ENCODE results near the gene TAF1A.
"Not testable (repeated sequence)": the region's sequence is repeated elsewhere in the genome, so short reads cannot be mapped to it uniquely, and the experiment has no call there.

Gene TAF1A

DNA sequence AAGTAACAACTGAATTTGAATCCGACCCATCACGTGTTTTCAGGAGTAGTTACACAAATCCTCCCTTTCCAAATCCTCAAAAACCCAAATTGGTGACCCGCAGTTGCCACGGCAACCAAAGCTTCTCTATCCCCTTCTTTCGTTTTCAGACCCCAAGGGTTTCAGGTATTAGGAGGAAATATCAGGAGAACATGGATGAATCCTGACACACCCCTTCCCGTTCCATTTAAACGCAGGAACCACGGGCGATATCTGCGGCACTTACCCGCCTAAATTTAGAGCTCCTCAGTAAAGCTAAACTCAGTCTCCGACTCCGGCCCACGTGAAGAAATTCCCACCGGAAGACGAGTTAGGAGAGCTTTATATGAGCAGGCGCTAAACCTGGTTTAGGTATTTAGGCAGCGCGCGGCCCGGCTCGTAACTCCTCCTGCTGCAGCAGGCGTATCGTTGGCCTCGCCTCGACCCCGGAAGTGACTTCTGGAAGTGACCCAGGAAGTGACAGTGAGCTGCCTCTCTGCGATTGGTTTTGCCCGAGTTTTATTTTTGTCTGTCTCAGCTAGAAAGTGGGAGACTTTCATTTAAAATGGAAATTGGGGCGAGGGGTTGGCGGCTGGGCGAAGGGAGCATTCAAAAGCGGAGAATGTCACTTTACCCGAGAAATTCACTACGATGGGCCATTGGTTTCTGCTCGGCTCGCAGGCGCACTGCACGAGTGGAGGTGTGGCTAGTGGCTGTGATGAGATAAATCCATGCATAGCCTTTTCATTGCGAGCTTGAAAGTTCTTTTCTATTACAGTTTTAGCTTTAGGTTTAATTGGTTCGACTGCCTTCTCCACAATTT, at the start of gene TAF1A:
Gene TAF1A (minus strand): TSS at position 472 of the 841 bp plus-strand sequence.
- DNase-seq (ENCODE audit: low read depth) = peak; percentile 49

DNA sequence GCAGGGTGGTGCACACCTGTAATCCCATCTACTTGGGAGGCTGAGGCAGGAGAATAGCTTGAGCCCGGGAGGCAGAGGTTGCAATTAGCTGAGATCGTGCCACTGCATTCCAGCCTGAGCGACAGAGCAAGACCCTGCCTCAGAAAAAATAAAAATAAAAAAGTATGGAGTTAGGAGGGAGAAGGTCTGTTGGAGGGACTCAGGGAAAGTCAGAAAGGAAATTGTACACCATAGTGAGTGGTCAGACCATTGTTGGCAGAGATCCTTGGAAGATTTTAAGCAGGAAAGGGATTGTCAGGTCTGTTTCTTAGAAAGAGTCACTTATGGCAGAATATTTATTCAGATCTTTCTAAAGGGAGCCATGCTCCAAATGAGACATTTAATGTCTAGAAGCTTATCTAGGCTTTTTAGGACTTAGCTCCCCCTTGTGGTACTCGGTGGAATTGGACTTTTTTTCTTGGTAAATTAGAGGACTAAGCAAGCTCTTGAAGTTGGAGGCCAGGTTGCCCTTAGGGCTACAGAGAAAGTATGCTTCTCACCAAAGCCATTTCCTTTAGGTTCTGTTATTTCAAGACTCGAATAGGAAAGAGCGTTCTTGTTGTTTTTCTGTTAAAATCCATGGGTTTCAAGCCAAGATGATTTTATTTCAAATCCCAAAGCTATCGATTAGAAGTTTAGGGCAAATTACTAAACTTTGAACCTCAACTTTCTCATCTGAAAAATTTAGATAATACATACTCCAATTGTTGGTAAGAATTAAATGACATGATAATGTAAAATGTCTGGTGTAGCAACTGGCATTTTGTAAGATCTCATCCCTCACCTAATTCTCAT, 44.7 kb upstream of the TAF1A start:
- no peak for DNase-seq (ENCODE audit: low read depth)

DNA sequence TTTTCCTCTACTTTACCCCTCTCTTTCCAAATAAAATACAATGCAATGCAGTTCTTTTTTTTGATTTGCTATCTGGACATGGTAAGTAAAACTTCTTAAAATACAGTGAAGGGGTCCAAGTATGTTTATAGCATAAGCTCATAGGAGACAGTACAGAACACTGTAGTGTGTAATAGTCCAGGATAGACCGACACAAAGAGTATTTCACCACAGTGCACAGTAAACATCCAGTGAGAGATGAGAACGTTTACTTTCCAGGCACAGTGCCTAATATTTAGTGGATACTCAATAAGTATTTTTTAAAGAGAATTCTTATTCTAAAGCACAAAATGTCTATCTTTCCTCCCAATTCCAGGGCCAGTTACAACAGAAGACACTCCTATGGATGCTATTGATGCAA, 43.0 kb upstream of the TAF1A start:
- DNase-seq (ENCODE audit: low read depth) = no peak

DNA sequence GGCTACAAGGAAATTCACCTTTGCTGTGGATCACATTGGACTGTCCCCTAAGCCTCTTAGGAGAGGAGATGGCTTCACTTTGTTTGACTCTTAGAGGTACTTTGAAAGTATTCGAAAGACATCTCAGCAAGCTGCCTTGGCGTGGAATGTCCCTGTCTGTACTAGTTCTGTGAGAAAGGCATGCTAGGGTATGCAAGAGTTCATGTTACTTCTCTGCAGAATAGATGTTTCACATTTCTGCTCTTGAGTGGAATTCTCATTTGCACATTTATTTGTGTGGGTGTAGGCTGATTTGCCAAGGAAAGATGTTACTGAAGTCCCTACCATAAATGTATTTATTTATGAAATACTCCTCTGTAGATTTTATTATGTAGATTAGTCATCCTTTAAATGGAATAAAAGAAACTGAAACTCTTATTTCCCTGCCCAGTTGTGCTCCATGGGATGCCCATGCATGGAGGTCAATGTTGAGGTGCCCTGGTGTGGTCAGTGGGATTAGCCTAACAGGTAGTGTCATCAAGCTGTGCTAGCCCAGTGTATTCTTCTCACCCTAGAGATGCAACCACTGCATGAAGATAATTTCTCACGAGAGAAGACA, 42.0 kb upstream of the TAF1A start:
- DNase-seq (ENCODE audit: low read depth) = no peak

DNA sequence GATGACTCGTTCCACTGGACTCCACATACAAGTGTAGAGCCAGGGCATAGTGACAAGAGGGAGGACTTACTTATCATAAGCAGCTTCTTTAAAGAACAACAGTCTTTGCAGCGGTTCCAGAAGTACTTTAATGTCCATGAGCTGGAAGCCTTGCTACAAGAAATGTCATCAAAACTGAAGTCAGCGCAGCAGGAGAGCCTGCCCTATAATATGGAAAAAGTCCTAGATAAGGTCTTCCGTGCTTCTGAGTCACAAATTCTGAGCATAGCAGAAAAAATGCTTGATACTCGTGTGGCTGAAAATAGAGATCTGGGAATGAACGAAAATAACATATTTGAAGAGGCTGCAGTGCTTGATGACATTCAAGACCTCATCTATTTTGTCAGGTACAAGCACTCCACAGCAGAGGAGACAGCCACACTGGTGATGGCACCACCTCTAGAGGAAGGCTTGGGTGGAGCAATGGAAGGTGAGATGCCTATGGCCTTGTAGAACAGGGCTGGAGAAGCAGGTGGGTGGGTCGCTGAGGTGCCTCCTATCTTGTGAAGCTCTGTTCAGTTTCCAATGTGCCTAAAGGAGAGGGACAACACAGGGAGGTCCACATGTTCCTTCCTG, 40.3 kb upstream of the TAF1A start:
- no peak for DNase-seq (ENCODE audit: low read depth)

DNA sequence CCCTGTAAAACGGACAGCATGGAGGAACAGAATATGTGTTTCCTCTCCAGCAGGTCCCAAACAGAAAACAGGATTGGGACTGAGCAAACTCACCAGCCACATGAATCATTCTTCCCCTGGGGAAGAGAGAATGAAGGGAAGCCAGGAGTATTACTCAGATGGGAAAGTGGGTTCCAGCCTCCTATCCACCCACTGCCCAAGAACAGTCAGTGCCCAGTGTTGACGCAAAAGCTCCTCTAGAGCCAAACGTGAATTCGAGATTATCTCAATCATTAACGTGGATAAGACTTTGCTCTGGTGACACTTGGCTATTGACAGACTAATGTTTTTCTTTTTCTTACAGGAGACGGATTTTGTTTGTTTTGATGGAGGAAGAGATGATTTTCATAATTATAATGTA, 37.5 kb upstream of the TAF1A start:
- DNase-seq (ENCODE audit: low read depth) = no peak

DNA sequence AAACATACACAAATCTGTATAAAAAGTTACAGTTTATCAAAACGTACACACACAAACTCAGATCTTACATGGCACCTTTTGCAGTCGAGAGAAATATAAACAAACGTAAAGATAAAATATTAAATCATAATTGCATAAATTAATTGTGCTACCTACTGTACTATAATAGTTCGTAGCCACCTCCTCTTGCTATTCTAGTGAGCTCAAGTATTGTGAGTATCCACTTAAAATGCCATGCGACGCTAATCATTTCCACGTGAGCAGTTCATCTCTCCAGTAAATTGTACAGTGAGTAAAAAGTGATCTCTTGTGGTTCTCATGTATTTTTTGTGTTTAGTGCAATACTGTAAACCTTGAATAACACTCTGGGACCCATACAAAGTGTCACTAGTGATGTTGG, 34.5 kb upstream of the TAF1A start:
- no peak for DNase-seq (ENCODE audit: low read depth)

DNA sequence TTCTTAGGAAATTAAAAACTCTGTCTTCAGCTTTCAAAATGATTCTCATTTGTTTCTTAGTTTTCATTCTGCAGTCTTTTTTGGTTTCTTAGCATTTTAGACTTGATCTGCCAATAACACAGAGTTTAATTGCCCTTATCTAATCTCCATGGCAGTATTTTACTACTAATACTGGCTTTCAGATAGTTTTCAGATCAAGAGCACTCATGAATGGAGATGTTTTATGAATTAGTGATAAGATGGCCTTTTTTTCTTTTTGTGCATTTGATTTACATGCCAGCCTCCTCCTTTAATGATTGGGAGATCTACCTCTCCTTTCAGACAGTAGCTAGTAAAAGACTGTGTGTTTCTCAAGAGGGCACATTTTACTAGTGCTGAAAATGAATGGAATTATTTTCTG, 33.7 kb upstream of the TAF1A start:
- no peak for DNase-seq (ENCODE audit: low read depth)

DNA sequence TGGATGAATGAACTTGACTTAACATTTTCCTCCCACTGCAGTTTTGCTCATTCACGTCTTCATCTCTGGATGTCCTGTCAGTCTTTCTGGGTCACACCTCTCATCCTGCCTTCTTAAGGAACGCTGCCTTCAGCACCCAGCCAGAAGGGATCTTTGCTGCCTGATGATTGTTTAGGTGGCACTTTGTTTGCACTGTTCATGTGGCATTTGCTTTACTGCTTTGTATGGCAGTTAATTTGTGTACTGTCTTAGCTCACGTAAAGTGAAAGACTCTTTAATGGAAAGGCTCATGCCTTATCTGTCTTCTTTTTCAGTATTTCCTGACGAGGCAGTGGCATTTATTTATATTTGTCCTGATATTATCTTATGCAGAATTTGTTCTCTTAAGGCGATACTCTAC, 33.0 kb upstream of the TAF1A start:
- DNase-seq (ENCODE audit: low read depth) = no peak

DNA sequence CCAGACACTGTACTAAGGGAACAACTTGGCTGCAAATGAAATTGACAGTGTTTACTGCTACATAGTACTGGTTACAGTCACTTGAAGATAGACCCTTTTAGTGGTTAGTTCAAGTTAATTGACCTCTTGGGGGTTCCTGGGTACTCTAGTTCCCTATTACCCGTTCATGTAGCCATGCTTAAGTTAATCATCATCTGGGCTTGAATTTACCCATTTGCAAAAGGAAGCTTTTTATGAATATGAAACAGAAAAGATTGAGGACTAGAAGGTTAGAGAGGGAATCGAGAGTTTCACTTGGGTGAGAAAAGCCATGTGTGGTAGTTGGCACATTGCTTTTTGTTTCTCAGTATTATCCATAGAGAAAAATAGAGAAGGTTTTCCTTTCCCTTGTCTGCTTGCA, 30.8 kb upstream of the TAF1A start:
- no peak for DNase-seq (ENCODE audit: low read depth)

DNA sequence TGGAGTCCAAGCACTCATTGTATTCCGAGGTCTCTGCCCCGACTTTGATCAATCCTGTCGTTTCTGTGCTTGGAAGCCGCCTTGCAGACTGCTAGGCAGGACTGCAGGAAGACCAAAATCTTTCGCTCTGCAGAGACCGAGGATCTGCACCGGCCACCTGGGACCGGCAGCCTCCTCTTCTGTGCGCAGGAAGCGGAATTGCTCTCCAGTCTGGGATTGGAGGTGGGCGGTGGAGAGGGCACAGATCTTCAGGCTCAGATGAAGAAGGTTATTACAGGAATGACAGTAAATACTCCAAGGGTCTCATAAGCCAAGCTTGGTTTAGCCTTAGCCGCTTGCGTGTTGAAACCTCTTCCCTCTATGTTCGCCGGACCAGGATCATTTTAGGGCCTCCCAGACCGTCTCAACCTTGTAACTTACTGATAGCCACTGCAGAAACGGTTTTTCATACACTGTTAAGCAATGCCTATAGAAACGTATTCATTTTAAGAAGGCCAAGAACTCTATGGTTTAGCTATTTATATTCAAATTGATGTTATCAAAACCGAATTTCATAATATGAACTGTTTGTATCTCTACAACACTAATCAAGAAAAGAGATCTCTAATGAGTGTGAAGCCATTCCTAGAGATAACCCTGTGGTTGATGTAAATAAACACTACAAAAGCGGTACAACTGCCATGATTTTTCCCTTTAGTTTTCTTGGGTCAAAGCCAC, 29.3 kb upstream of the TAF1A start:
- no peak for DNase-seq (ENCODE audit: low read depth)

DNA sequence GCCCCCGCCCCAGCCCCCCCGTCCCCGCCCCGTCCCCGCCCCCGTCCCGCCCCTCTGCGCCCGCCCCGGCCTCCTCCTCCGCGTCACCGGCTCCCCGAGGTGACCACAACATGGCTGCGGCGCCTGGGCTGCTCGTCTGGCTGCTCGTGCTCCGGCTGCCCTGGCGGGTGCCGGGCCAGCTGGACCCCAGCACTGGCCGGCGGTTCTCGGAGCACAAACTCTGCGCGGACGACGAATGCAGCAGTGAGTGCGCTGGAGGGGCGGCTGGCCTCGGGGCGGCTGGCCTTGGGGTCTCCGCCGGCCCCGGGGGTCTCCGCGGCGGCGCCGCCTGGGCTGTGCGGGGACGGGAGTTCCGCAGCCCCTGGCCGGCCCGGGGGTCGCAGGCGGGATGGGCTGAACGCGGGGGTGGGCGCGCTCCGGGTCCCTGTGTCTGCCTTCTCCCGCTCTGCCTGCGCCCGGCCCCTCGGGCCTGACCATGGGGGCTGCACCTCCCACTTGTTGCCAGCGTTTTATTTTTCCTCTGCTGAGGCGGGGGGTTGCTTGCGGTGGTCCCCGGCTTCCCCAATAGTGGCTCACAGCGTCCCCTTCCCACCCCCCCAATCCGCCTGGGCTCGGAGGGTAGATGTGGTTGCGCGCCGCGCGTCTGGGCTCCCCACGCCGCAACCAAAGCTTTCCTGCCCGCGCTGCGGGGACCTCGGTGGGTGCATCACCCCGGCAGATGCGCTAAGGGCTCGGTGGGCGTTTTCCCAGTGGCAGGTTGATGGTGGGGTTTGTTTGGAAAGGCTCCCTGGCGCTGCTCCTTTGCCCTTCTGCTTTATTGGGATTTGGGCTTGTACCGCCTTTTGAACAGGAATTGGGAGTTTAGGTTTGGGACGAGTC, 28.5 kb upstream of the TAF1A start, which contains the start of gene MIA3:
Gene MIA3 (plus strand): TSS at position 97 of the 879 bp plus-strand sequence. CDS start 14 bp downstream, at position 111.
- DNase-seq (ENCODE audit: low read depth) = peak; percentile 6

DNA sequence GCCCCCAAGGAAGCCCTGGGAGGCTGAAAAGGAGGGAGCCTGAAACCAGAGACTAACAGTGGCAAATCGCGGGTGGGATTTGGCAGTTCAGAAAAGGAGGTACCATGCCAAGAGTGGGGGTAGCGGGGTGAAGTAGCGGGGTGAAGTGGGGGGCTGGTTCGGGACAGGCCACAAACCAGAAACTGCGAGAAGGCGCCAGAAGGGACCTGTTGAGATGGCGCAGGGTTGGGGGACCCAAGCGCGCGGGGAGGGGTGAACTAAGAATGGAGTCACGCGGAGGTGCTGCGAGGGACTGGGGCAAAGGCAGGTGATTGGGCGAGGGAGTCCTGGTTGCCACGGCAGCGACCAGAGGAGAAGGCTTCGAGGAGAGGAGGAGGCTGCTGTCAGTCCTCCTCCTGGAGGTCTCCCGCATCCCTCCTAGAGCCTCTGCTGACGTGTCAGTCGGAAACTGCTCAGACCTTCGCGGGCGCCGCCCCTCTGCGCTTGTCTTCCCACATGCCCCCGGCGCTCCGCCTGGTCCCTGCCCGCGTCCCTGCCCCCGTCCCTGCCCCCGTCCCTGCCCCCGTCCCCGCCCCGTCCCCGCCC, 27.7 kb upstream of the TAF1A start:
- DNase-seq (ENCODE audit: low read depth) = peak; percentile 77

DNA sequence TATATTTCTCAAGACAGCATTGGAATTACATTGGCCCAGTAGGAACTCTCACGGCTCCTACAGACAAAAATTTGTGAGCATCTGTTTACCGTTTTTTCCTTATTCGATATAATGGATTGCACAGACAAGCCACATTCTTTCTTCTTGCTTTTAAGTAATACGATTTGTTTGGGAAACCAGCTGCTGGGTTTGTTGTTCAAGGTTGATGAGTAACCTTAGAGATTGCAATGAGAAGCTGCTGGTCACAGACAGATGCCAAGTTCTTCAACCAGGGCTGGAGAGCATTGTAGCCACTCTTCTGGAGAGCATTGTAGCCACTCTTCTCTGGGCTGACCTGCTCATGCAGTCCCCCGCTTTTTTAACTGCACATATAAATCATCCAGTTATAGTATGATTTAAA, 26.8 kb upstream of the TAF1A start:
- DNase-seq (ENCODE audit: low read depth) = no peak

DNA sequence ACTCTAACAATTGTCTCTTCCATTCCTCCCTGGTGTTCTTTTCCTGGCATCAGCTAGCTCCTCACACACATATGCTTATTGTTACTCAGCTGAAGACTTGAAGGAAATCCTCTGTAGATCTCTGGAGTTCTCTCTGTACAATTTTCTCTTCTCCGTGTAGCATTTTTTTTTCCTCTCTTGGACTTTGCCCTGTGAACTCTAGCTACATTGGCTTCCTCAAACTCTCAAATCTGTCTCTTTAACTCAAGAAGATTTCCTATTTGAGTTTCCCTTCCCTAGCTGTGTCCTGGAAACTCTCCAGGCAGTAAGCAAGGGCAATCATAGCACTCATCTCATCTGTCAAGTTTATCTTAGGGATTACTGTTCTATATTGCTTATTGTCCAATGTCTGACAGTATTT, 23.9 kb upstream of the TAF1A start:
- DNase-seq (ENCODE audit: low read depth) = no peak

DNA sequence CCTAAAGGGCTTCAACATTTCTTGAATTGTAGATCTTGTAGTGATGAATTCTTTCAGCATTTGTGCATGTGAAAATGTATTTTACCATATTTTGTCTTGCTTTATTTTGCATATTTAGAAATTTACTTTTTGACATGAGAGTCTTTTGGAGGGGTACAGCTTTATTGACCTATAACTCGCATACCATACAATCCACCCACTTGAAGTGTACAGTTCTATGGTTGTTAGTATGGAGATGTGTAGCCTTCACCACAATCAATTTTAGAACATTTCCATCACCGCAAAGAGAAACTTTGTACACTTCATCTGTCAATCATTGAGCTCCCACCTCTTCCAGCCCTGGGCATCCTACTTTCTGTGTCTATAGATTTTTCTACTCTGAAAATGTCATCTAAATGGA, 21.0 kb upstream of the TAF1A start:
- no peak for DNase-seq (ENCODE audit: low read depth)

DNA sequence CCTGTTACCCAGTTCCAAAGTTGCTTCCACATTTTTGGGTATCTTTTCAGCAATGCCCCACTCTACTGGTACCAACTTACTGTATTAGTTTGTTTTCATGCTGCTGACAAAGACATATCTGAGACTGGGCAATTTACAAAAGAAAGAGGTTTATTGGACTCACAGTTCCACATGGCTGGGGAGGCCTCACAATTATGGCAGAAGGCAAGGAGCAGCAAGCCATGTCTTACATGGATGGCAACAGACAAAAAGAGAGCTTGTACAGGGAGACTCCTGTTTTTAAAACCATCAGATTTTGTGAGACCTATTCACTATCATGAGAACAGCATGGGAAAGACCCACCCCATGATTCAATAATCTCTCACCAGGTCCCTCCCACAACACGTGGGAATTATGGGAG, 19.4 kb upstream of the TAF1A start:
- DNase-seq (ENCODE audit: low read depth) = not testable (repeated sequence)

DNA sequence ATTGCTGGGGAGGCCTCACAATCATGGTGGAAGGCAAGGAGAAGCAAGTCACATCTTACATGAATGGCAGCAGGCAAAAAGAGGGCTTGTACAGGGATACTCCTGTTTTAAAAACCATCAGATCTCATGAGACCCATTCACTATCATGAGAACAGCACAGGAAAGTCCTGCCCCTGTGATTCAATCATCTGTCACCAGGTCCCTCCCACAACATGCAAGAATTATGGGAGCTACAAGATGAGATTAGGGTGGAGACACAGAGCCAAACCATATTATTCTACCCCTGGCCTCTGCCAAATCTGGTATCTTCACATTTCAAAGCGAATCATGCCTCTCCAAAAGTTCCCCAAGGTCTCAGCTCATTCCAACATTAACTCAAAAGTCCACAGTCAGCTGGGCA, 17.0 kb upstream of the TAF1A start:
- DNase-seq (ENCODE audit: low read depth) = no peak

DNA sequence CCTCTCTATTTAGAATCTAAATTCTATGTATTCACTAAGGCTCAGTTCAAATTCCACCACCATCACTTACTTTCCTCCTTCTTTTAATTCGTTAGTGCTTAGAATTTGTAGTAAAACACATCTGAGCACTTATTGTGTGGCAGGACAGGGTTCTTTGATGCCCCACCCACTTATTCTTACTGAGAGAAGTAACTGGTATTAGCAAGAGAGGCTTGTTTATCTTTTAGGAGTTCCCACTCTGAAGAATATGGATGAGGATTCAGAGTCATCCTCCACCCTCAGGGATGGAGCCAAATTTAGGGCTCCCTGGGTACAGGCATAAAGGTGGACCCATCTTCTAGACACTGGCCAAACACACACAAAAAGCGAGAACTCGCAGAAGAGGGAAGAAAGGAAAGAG, 11.5 kb upstream of the TAF1A start:
- DNase-seq (ENCODE audit: low read depth) = no peak

DNA sequence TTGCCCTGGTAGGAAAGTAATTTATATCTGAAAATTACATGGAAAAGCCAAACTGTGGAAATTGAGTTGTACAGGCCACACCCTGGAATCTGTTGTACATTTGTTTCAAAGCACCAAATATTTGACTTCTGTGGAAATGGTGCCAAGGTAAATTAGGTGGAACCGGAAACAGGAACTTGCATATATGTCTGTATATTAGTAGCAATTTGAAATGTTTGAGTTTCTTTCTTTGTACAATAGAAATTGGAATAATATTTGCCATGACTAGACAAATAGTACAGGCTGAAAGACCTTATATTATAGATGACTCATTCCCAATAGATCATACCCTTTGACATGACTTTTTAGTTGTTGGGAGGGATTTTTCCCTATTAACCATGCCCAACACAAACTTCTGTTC, 10.5 kb upstream of the TAF1A start:
- no peak for DNase-seq (ENCODE audit: low read depth)
